Transverse colon (tissue), 3 donors: ENCODE data around the gene RLF.

Experiments
- POLR2A ChIP-seq: fragments of 450-650 bp; IDR thresholded peaks from one replicate; pipeline ENCODE4 v1.6.1; 2016; ENCODE audit warnings: antibody characterized with exemption, mild to moderate bottlenecking, moderate library complexity
- TF ChIP-seq, protein P1 (sequence below), 5 experiments: fragments of 200-600 bp in 3 of 5; fragments of 450-650 bp in 2 of 5; sonication (generic) in 3 of 5; IDR thresholded peaks; 1 replicate in 2 of 5; 2 replicates in 3 of 5; pipeline ENCODE4 v1.5.1; 2016 to 2017; ENCODE audit warnings: antibody characterized with exemption in 5 of 5, inconsistent platforms in 3 of 5, mild to moderate bottlenecking in 2 of 5, moderate library complexity in 1 of 5

DNA sequence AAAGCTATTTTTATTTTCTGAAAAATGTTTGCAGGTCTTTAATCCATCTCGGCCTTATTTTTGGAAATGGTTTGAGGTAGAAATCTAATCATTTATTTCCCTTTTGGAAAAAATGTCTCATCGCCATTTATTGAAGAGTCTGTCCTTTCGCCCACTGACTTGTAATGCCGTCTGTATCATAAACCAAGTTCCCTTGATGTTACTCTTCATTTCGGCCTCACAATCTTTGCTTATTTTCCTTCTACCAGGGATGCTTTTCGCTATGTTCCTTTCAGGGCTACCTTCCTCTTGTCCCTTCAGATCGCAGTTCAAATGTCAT, 422 bp upstream of the RLF start:
- TF ChIP-seq, protein P1, sequence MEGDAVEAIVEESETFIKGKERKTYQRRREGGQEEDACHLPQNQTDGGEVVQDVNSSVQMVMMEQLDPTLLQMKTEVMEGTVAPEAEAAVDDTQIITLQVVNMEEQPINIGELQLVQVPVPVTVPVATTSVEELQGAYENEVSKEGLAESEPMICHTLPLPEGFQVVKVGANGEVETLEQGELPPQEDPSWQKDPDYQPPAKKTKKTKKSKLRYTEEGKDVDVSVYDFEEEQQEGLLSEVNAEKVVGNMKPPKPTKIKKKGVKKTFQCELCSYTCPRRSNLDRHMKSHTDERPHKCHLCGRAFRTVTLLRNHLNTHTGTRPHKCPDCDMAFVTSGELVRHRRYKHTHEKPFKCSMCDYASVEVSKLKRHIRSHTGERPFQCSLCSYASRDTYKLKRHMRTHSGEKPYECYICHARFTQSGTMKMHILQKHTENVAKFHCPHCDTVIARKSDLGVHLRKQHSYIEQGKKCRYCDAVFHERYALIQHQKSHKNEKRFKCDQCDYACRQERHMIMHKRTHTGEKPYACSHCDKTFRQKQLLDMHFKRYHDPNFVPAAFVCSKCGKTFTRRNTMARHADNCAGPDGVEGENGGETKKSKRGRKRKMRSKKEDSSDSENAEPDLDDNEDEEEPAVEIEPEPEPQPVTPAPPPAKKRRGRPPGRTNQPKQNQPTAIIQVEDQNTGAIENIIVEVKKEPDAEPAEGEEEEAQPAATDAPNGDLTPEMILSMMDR (IDR thresholded peaks at IDR 0.05): no peak
- no peak for TF ChIP-seq POLR2A
